GM12878 (cell line): ENCODE results near the gene IGF1R.

ENCODE experiments used
- CEBPB ChIP-seq, 2 experiments: fragments of 150-350 bp in 1 of 2; IDR thresholded peaks; 2 replicates each; pipeline ENCODE4 v1.6.1; 2012 to 2014; ENCODE audit warnings: low read depth in 2 of 2, low read length in 2 of 2, borderline replicate concordance in 1 of 2, inconsistent platforms in 1 of 2
- ESRRA ChIP-seq: IDR thresholded peaks from 2 replicates; pipeline ENCODE4 v1.6.1; 2012; ENCODE audit warnings: mild to moderate bottlenecking, low read length, improper control_type of control experiment
- HDAC6 ChIP-seq: fragments of 200-600 bp; sonication (generic); IDR thresholded peaks from one replicate; pipeline ENCODE4 v1.8.0; 2017; ENCODE audit warnings: antibody characterized with exemption; ENCODE audit not compliant: unreplicated experiment
- MXI1 ChIP-seq: fragments of 150-350 bp; IDR thresholded peaks from 2 replicates; pipeline ENCODE4 v1.6.1; 2011; ENCODE audit warnings: low read depth, mild to moderate bottlenecking, inconsistent platforms, low read length, improper control_type of control experiment
- RCOR1 ChIP-seq: conservative IDR thresholded peaks from 2 replicates; pipeline ENCODE4 v1.6.1; 2012; ENCODE audit warnings: low read depth, low read length, improper control_type of control experiment
- SMC3 ChIP-seq: IDR thresholded peaks from 2 replicates; pipeline ENCODE4 v1.6.1; 2011; ENCODE audit warnings: low read length, improper control_type of control experiment, borderline replicate concordance
- SP1 ChIP-seq: IDR thresholded peaks from one replicate; pipeline ENCODE4 v1.6.1; 2011; ENCODE audit warnings: low read depth, low read length
- ZNF274 ChIP-seq: IDR thresholded peaks from one replicate; pipeline ENCODE4 v1.8.0; 2011; ENCODE audit not compliant: insufficient read length, insufficient read depth
- TF ChIP-seq, protein P1 (sequence below), 3 experiments: IDR thresholded peaks in 2 of 3; conservative IDR thresholded peaks in 1 of 3; 2 replicates each; pipeline ENCODE4 v1.5.1; 2011; ENCODE audit warnings: low read depth in 3 of 3, low read length in 3 of 3, mild to moderate bottlenecking in 3 of 3, control low read depth in 2 of 3, moderate library complexity in 2 of 3, inconsistent platforms in 1 of 3, mixed read lengths in 1 of 3; ENCODE audit not compliant: control insufficient read depth in 2 of 3, insufficient read depth in 1 of 3; ENCODE audit errors: extremely low read depth in 1 of 3

DNA sequence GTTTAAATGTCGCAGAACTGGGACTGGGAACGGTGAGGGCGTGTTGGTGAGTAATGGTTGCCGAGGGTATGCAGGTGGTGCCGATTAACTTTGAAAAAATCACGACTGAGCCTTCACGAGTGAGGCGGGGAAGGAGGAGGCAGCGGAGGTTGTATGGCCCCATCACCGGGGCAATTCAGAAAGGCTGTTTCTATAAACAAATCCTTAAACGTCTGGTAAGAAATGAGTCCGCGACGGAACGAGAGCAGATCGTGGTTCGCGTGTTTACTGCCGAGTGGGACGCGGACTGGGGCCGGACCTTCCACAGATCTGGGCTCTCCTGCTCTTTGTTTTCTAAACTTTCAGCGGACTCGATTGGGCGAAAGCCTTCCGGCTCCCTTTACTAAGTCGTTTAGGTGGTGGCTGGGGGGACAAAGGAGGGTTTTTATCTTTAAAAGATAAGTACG, 2.7 kb downstream of the IGF1R start:
- TF ChIP-seq CEBPB (IDR thresholded peaks at IDR 0.05; ENCODE audit: borderline replicate concordance in 1 of 2, low read depth in 2 of 2, low read length in 2 of 2), result no peak
- TF ChIP-seq HDAC6, result no peak
- TF ChIP-seq, protein P1, sequence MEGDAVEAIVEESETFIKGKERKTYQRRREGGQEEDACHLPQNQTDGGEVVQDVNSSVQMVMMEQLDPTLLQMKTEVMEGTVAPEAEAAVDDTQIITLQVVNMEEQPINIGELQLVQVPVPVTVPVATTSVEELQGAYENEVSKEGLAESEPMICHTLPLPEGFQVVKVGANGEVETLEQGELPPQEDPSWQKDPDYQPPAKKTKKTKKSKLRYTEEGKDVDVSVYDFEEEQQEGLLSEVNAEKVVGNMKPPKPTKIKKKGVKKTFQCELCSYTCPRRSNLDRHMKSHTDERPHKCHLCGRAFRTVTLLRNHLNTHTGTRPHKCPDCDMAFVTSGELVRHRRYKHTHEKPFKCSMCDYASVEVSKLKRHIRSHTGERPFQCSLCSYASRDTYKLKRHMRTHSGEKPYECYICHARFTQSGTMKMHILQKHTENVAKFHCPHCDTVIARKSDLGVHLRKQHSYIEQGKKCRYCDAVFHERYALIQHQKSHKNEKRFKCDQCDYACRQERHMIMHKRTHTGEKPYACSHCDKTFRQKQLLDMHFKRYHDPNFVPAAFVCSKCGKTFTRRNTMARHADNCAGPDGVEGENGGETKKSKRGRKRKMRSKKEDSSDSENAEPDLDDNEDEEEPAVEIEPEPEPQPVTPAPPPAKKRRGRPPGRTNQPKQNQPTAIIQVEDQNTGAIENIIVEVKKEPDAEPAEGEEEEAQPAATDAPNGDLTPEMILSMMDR (IDR thresholded peaks at IDR 0.05 in 2 of 3, conservative IDR thresholded peaks at IDR 0.05 in 1 of 3; ENCODE audit: control insufficient read depth in 2 of 3, extremely low read depth in 1 of 3, insufficient read depth in 1 of 3, low read depth in 3 of 3, low read length in 3 of 3), result no peak
- TF ChIP-seq ZNF274, result no peak
- TF ChIP-seq RCOR1, result no peak
- no peak for TF ChIP-seq SMC3
- TF ChIP-seq SP1, result no peak
- TF ChIP-seq ESRRA, result no peak
- TF ChIP-seq MXI1, result no peak
